ENCODE data around the gene PDYN.
"Not testable (repeated sequence)": the region's sequence is repeated elsewhere in the genome, so short reads cannot be mapped to it uniquely, and the experiment has no call there.

Gene PDYN

DNA sequence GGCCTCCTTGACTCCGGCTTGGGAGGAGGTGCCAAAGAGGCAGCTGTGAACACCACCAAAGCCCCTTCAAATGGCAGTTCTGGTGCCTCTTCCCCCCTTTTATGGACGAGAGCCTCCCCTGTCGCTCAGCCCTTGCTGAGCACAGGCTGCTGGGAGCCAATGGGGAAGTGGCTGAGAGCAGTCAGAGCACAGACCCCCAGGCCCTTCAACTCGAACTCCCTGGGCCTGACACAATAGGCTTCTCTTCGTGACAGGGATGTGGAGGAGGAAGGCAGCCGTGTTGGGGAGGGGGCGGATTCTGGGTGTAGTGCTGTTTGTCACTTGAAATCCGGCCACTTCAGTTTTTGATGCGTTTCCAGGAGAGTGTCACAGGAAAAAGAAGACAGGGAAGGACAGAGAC, at the start of gene PDYN:
PDYN (minus strand) TSS at position 73 of the 400 bp plus-strand sequence. CDS start 10,974 bp downstream, outside the sequence.
- DNase-seq (ENCODE audit: low read depth) = no peak

DNA sequence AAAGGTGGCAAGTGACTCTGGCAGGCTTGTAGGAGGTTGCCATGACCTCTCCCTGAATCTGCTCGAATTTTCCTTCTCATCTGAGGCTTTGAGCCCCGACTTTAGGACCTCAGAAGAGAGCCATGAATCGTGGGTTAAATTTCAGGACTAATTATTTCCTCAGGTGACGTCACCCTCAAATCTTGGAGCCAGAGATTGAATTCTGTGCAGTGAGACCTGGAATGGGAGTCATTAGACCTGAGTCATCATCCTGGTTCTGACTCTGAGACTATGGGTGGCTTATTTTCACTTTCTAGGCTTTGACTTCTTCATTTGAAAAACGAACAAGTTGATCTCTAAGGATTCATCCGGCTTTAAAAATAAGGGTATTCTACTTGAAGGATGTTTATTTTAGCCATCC, 48.5 kb upstream of the PDYN start:
- peak; percentile 72 for DNase-seq (ENCODE audit: low read depth)

DNA sequence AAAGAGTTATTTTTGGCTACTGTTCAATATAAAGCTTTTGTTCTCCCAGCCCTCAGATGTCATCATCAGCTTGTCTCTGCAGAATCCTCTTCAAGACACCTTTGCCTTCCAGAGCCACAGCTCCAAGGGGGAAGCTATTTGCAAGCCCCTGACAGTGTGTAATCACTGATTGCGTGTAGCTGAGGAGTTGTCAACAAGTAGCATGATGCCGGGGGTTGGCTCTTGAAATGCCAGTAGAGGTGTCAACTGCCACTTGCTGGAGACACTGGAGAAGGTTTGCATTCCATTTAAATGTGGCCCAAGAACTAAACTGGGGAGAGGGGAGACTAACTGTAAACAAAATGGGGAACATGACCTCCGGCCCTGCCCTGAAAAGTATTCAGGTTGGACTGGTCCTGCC, 44.3 kb upstream of the PDYN start:
- DNase-seq (ENCODE audit: low read depth) = no peak

GRCh38 chr20:2037296-2037914, 43.5 kb upstream of the PDYN start:
- DNase-seq (ENCODE audit: low read depth) = no peak

- not testable (repeated sequence) for DNase-seq (ENCODE audit: low read depth)
Measured at GRCh38 chr20:2036357-2036756, 42.5 kb upstream of the PDYN start.

GRCh38 chr20:2032168-2032567, 38.3 kb upstream of the PDYN start:
- peak; percentile 4 for DNase-seq (ENCODE audit: low read depth)

DNA sequence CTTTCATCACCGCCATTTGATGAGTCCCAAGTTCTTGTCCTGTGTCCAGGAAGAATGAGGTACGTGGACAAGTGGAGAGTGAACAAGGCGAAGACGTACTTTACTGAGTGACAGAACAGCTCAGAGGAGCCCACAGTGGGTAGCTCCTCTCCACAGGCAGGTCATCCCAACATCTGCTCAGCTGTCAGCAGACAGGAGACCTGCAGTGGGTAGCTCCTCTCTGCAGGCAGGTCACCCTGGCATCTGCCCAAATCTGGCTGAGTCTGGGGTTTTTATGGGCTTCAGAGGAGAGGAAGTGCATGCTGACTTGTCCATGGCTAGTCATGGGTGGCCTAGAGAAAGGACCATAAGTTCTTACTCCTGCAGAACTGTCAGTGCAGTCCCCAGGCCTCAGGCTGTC, 32.7 kb upstream of the PDYN start:
- no peak for DNase-seq (ENCODE audit: low read depth)

GRCh38 chr20:2026004-2026403, 32.1 kb upstream of the PDYN start:
- DNase-seq (ENCODE audit: low read depth) = no peak

DNA sequence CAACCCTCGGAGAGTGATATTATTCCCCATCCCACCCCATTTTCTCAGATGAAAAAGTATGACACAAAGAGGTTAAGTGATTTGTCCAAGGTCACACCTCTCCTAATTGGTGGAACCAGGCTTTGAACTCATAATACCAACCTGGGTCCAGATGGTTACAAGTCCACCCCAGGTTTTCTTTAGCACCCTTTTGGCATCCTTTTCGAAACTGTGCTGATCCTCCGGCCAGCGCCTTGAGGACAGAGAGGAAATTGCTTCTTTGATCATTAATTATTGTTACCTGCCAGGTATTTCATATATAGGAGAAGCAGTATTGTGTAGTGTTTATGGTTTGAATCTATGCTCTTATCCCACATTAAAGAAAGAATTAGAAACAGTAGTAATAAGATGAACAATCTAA, 29.3 kb upstream of the PDYN start:
- no peak for DNase-seq (ENCODE audit: low read depth)

GRCh38 chr20:2022163-2022562, 28.3 kb upstream of the PDYN start:
- no peak for DNase-seq (ENCODE audit: low read depth)

DNA sequence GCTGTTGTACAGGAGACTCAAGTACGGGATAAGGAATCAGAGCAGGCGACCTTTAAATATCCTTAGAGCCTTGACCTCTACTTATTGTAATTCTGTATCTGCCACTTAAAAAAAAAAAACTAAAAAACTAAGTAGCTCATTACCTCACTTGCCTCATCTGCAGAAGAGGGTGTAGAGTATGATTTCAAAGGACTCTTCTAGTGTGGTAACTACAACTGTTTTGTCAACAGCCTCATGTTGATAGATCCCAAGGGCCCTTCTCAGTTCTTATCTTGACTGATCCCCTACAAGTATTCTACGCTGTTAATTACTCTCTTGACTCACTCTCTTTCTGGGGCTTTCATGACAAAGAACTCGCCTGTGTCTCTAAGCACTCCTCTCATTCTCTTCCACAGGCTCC, 16.7 kb upstream of the PDYN start:
- no peak for DNase-seq (ENCODE audit: low read depth)

- peak; percentile 47 for DNase-seq (ENCODE audit: low read depth)
Measured at GRCh38 chr20:2006452-2007361, 12.8 kb upstream of the PDYN start.

DNA sequence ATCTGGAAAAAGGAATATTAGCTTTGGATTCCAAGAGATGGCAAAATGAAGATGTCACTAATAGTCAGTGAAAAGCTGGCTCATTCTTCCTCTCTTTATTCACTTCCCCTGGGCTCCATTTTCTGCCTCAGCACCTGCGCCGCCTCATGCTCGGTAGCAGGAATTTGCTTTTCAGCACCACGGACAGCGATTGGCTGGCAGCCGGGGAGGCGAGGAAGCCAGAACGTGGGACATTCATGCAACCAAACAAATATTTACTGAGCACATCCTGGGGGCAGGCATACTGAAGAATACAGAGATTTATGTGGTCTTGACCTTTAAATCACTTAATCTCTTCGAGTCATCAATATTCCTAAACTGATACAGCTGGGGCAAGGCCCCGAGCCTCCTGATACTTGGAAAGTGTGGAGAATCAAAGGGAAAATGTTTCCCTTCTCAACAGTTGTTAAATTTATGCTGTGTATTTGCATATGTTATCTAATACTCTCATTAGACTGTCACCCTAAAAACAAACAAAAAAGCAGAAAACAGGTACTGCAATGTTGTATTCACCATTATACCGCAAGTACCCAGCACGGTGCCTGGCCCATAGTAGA, 12.1 kb upstream of the PDYN start:
- DNase-seq (ENCODE audit: low read depth) = peak; percentile 59

DNA sequence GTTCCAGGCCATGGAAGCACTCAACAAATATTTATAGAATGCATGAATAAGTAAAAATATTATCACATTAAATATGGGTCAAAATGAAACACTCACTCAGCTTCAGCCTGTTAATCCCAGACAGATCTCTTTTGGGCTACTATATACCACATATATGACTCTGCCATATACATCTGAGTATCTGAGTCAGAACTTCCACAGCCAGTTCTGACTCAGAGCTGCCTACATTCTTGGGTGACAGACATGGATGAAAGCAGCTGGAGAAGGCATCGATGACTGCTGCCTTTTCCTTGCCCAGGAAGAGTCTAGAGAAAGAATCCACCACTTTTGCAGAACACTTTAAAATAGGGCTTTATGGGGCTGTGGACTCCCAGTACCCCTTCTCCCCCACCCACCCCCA, 11.5 kb upstream of the PDYN start:
- DNase-seq (ENCODE audit: low read depth) = peak; percentile 26

DNA sequence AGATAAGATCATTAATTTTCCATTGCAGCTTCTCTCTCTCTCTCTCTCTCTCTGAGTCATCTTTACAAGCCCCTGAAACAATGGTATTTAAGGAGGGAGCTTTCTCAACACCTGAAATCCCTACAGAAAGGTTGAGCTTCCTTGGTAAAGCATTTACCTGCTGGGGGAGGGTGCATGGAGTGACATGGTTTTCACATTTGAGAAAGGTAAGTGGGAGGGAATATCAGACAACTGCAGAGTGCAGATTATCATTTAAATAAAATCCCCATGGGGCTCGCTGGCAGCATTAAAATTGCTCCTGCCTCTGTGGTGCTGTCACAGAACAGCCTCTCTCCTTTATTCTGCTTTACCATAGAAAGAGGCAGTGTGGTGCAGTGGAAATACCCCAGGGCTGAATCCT, 10.3 kb upstream of the PDYN start:
- DNase-seq (ENCODE audit: low read depth) = no peak

- no peak for DNase-seq (ENCODE audit: low read depth)
Measured at GRCh38 chr20:2002365-2002764, 8.5 kb upstream of the PDYN start.

- no peak for DNase-seq (ENCODE audit: low read depth)
Measured at GRCh38 chr20:2001119-2001518, 7.3 kb upstream of the PDYN start.

DNA sequence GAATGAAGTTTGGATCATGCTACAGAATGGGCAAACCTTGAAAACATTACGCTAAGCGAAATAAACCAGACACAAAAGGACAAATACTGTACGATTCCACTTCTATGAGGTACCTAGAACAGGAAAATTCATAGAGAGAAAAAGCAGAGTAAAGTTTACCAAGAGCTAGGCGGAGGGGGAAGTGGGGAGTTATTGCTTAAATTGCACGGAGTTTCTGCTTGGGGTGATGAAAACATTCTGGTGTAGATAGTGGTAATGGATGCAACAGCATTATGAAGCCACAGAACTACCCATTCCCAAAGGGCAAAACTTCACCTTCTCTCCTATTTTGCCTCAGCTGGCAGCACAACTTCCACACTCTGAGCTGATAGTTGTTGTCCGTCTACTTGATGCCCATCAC, 6.4 kb upstream of the PDYN start:
- DNase-seq (ENCODE audit: low read depth) = no peak

GRCh38 chr20:1998715-1999114, 4.9 kb upstream of the PDYN start:
- DNase-seq (ENCODE audit: low read depth) = no peak

DNA sequence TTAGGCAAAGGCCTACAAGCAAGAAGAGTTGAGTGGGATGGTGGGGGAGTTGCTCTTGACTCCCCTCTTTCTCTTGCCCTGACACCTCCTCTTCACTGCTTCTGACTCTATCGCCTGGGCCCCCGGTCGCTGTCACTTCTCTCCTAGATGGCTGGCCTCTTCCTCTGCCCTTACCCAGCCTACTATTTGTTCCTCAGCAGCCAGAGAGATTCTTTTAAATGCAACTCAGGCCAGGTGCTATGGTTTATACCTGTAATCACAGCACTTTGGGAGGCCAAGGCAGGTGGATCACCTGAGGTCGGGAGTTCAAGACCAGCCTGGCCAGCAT, 4.3 kb upstream of the PDYN start:
- DNase-seq (ENCODE audit: low read depth) = no peak

GRCh38 chr20:1997483-1998192, 3.8 kb upstream of the PDYN start:
- no peak for DNase-seq (ENCODE audit: low read depth)

DNA sequence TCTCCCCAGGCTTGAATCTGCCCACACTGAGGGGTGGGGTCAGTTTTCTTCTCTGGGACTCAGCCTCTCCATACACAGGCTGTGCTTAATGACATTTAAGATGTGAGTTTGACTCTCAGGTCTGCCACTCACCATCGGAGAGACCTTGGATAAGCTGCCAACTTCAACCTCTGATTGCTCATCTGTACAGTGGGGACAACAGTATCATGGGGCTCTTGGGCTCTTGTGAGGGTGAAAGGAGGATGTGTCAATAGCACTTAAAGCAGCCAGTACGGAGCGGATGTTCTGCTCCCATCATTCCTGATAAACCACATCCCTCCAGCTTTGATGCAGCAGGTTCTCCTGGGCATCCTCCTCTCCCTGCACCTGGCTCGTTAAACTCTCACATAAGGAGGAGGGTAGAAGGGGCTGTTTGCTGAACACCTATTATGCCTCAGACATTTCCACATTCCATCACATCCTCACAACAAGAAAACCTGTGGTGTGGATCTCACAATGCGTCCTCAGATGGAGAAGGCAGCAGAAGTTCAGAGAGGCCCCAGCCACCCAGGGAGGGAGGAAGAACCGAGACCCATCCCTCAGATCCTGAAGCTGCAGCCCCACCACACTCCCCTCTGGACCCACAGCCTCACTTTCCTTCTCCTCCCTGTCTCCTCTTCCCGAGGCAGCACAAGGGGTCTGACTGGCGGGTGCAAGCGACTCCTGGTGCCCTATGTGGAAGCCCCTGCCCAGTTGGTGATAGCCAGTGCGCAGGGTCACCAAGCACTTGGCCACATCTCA, 1.9 kb upstream of the PDYN start:
- no peak for DNase-seq (ENCODE audit: low read depth)

Data from EH (cell line).